Keratinocyte (primary cell): Measurements from ENCODE around the gene FTO.

ENCODE experiments used
- EZH2 ChIP-seq: IDR thresholded peaks from one replicate; pipeline ENCODE4 v1.6.1; 2012; ENCODE audit warnings: inconsistent platforms, mild to moderate bottlenecking, low read length, moderate library complexity
- TF ChIP-seq, protein P1 (sequence below), 3 experiments: IDR thresholded peaks in 1 of 3; conservative IDR thresholded peaks in 1 of 3; optimal IDR thresholded peaks in 1 of 3; 2 replicates in 2 of 3; 3 replicates in 1 of 3; pipeline versions ENCODE3 to v1.5.1; 2011; ENCODE audit warnings: low read length in 3 of 3, mild to moderate bottlenecking in 3 of 3, moderate library complexity in 2 of 3, control low read depth in 1 of 3, inconsistent platforms in 1 of 3; ENCODE audit not compliant: insufficient read depth in 2 of 3; ENCODE audit errors: extremely low read depth in 1 of 3

DNA sequence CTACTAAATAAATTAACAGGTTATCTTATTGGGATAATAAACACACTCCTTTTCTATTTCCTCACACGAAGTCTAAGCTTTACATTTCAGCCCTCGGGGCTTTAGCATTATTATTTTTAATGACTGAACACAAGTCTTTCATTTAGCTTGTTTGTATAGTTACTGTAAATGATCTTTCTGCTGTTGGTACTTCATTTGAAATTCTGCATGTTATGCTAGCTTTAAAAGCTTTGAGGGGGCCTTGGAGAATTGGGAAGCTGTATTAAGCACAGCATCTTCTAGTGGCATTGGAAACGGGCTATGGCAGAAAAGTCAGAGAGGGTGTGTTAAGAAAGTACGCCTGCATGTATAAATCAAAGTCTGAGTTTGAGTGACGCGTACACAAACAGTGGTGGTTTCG is 243.7 kb downstream of the FTO start:
- TF ChIP-seq, protein P1, sequence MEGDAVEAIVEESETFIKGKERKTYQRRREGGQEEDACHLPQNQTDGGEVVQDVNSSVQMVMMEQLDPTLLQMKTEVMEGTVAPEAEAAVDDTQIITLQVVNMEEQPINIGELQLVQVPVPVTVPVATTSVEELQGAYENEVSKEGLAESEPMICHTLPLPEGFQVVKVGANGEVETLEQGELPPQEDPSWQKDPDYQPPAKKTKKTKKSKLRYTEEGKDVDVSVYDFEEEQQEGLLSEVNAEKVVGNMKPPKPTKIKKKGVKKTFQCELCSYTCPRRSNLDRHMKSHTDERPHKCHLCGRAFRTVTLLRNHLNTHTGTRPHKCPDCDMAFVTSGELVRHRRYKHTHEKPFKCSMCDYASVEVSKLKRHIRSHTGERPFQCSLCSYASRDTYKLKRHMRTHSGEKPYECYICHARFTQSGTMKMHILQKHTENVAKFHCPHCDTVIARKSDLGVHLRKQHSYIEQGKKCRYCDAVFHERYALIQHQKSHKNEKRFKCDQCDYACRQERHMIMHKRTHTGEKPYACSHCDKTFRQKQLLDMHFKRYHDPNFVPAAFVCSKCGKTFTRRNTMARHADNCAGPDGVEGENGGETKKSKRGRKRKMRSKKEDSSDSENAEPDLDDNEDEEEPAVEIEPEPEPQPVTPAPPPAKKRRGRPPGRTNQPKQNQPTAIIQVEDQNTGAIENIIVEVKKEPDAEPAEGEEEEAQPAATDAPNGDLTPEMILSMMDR (optimal IDR thresholded peaks at IDR 0.05 in 1 of 3, IDR thresholded peaks at IDR 0.05 in 1 of 3, conservative IDR thresholded peaks at IDR 0.05 in 1 of 3; ENCODE audit: extremely low read depth in 1 of 3, insufficient read depth in 2 of 3, low read length in 3 of 3) = no peak
- TF ChIP-seq EZH2 = no peak
